GM19099 (cell line): Measurements from ENCODE around the gene CDH4.

Experiments used
- POLR2A ChIP-seq: IDR thresholded peaks from 3 replicates; pipeline ENCODE4 v1.6.1; 2011; ENCODE audit warnings: low read depth; ENCODE audit not compliant: insufficient read length; ENCODE audit errors: extremely low read depth

Gene CDH4

GRCh38 chr20:61764471-61765025 is 512.5 kb downstream of the CDH4 start:
- no peak for TF ChIP-seq POLR2A

GRCh38 chr20:61765081-61765870 is 513.2 kb downstream of the CDH4 start:
- no peak for TF ChIP-seq POLR2A

- TF ChIP-seq POLR2A = no peak
Measured at GRCh38 chr20:61765871-61766654, 514.0 kb downstream of the CDH4 start.

GRCh38 chr20:61766921-61767610 is 515.0 kb downstream of the CDH4 start:
- no peak for TF ChIP-seq POLR2A

GRCh38 chr20:61767761-61768494 is 515.9 kb downstream of the CDH4 start:
- no peak for TF ChIP-seq POLR2A

- no peak for TF ChIP-seq POLR2A
Measured at GRCh38 chr20:61768571-61769285, 516.7 kb downstream of the CDH4 start.

GRCh38 chr20:61769286-61769832 is 517.3 kb downstream of the CDH4 start:
- no peak for TF ChIP-seq POLR2A

- TF ChIP-seq POLR2A = no peak
Measured at GRCh38 chr20:61770113-61770585, 518.1 kb downstream of the CDH4 start.

- no peak for TF ChIP-seq POLR2A
Measured at GRCh38 chr20:61771805-61772350, 519.8 kb downstream of the CDH4 start.

GRCh38 chr20:61772828-61773631 is 521.0 kb downstream of the CDH4 start:
- TF ChIP-seq POLR2A = no peak

GRCh38 chr20:61773926-61774587 is 522.0 kb downstream of the CDH4 start:
- no peak for TF ChIP-seq POLR2A

- no peak for TF ChIP-seq POLR2A
Measured at GRCh38 chr20:61775423-61775822, 523.4 kb downstream of the CDH4 start.
